Measurements from ENCODE around the gene PARVA. TPM values are rescaled to one million over a fixed set of nuclear protein-coding genes. Genes with fewer than 3 reads are reported as not detected.
"Not testable (repeated sequence)": the region's sequence is repeated elsewhere in the genome, so short reads cannot be mapped to it uniquely, and the experiment has no call there.

PARVA gene
- total RNA-seq, 1 donor from 2014 or later = 45.9 TPM

DNA sequence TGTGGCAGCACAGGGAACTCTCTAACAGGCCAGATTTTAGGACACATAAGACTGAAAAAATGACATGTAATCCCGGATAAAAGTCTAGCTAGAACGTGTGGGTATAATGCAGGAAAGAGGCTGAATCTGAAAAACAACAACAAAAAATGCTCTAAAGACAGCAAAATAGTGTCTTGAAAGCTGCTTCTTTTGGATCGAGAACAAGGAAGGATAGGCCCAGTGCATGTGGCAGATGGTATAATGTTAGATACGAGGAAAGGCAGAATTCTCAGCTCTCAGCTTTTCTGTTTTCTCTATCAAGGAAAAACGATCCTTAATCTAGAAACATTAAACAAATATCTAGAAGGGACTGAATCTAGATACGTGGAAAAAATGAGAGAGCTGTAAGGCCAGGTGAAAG lies 33.8 kb upstream of the PARVA start:
- H3K36me3 ChIP-seq (ENCODE audit: control insufficient read depth, insufficient read depth, low read length) = no peaks in the 10 kb centered on the region
- no peak overlapping the region for H3K4me3 ChIP-seq (ENCODE audit: low read depth, low read length)
- DNase-seq (ENCODE audit: low read depth) = no peak
- H3K27me3 ChIP-seq (ENCODE audit: control insufficient read depth, insufficient read depth, low read length) = no peaks in the 10 kb centered on the region
- no peak for TF ChIP-seq CTCF (IDR thresholded peaks at IDR 0.05; ENCODE audit: insufficient read depth, low read length, poor library complexity, severe bottlenecking)

- H3K36me3 ChIP-seq (ENCODE audit: control insufficient read depth, insufficient read depth, low read length) = no peaks in the 10 kb centered on the region
- TF ChIP-seq CTCF (IDR thresholded peaks at IDR 0.05; ENCODE audit: insufficient read depth, low read length, poor library complexity, severe bottlenecking) = no peak
- no peaks in the 10 kb centered on the region for H3K27me3 ChIP-seq (ENCODE audit: control insufficient read depth, insufficient read depth, low read length)
- no peak for DNase-seq (ENCODE audit: low read depth)
- H3K4me3 ChIP-seq (ENCODE audit: low read depth, low read length) = no peak overlapping the region
Measured at GRCh38 chr11:12353534-12353933, 23.8 kb upstream of the PARVA start.

GRCh38 chr11:12354750-12355545 lies 22.4 kb upstream of the PARVA start:
- Histone ChIP-seq H3K27me3 (ENCODE audit: control insufficient read depth, insufficient read depth, low read length) (no peaks in the 10 kb centered on the region), H3K4me3 (ENCODE audit: low read depth, low read length) (no peak overlapping the region), H3K36me3 (ENCODE audit: control insufficient read depth, insufficient read depth, low read length) (no peaks in the 10 kb centered on the region)
- DNase-seq (ENCODE audit: low read depth) = no peak
- TF ChIP-seq CTCF (IDR thresholded peaks at IDR 0.05; ENCODE audit: insufficient read depth, low read length, poor library complexity, severe bottlenecking) = no peak

- Histone ChIP-seq H3K27me3 (ENCODE audit: control insufficient read depth, insufficient read depth, low read length) (no peaks in the 10 kb centered on the region), H3K36me3 (ENCODE audit: control insufficient read depth, insufficient read depth, low read length) (no peaks in the 10 kb centered on the region), H3K4me3 (ENCODE audit: low read depth, low read length) (no peak overlapping the region)
- DNase-seq (ENCODE audit: low read depth) = no peak
- TF ChIP-seq CTCF (IDR thresholded peaks at IDR 0.05; ENCODE audit: insufficient read depth, low read length, poor library complexity, severe bottlenecking) = no peak
Measured at GRCh38 chr11:12356944-12357655, 20.3 kb upstream of the PARVA start.

DNA sequence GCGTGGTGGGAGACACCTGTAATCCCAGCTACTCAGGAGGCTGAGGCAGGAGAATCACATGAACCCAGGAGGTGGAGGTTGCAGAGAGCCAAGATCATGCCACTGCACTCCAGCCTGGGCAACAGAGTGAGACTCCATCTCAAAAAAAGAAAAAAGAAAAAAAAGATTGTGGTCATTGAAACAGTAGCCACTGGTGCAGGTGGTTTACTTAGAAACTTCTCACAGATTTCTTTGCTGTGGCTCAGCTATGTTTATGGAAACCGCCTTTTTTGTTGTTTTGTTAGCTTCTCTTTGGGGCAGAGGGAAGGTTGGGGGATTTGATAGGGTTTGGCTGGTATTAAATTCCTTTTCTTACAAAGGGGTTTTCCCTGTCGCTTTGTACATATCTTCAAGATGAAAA lies 19.7 kb upstream of the PARVA start:
- not testable (repeated sequence) for H3K36me3 ChIP-seq (ENCODE audit: control insufficient read depth, insufficient read depth, low read length); H3K27me3 ChIP-seq (ENCODE audit: control insufficient read depth, insufficient read depth, low read length); DNase-seq (ENCODE audit: low read depth)

DNA sequence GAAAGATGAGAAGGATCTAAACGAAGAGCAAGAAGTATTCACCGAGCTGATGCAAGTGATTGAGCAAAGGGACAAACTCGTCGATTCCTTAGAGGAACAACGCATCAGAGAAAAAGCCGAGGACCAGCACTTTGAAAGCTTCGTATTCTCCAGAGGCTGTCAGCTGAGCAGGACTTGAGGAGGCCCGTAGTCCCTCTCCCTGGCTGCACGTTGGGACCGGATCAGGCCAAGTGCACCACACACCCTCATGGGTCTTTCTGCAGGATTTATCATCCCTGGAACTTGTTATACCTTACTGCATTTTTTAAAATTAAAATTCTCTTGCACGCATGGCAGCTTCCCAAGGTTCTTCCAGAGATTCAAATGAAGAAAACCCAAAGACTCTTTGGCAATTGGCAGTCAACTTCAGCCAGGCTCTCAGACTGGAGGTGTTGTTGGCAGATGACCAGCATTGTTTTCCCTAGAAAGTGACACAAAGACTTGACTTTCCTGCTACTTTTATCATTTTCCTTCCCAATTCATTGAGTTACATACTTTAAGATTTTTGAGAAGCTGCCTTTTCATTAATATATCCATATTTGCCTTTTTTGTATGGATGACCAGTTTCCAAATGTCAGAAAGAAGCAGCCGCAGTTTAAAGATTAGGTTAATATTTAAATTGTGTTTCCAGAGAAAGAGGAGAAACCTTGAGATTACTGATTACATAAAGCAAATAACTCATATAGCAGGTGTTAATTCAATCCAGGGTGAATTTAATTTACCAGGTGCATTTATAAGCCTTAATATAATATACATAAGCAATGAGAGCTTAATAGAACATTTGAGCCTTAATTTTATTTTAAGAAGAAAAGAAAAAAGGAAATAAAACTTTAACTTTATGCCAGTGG lies 18.8 kb upstream of the PARVA start:
- no peak for TF ChIP-seq CTCF (IDR thresholded peaks at IDR 0.05; ENCODE audit: insufficient read depth, low read length, poor library complexity, severe bottlenecking)
- DNase-seq (ENCODE audit: low read depth) = no peak
- Histone ChIP-seq H3K27me3 (ENCODE audit: control insufficient read depth, insufficient read depth, low read length) (no peaks in the 10 kb centered on the region), H3K36me3 (ENCODE audit: control insufficient read depth, insufficient read depth, low read length) (no peaks in the 10 kb centered on the region), H3K4me3 (ENCODE audit: low read depth, low read length) (no peak overlapping the region)

More for the DNA sequence above, 19.7 kb upstream of the PARVA start:
- H3K4me3 ChIP-seq (ENCODE audit: low read depth, low read length) = not testable (repeated sequence)
